HEK293 (cell line): ENCODE data around the gene AFF3.

Experiments used
- CTCF ChIA-PET: fragments of 350-600 bp; formaldehyde crosslinking; extraction: SDS; loops from one replicate; lab custom pipeline; 2021; ENCODE audit warnings: antibody characterized with exemption; lab: Yijun Ruan, JAX
- POLR2A ChIA-PET: fragments of 300-600 bp; formaldehyde crosslinking; extraction: SDS; loops from one replicate; lab custom pipeline; 2020; ENCODE audit warnings: antibody characterized with exemption, inconsistent platforms; lab: Yijun Ruan, JAX
- H3K27ac ChIP-seq: fragments of 200-500 bp; sonication (Bioruptor generic); 2 replicates; pipeline ENCODE4 v1.5.1; 2014; ENCODE audit warnings: low read depth, low read length, control low read depth, inconsistent platforms; ENCODE audit errors: extremely low read depth
- H3K36me3 ChIP-seq, 2 experiments: fragments of 200-500 bp in 1 of 2; sonication (Bioruptor generic) in 1 of 2; 1 replicate in 1 of 2; 2 replicates in 1 of 2; pipeline ENCODE4 v1.5.1; 2014 to 2017; ENCODE audit warnings: inconsistent platforms in 2 of 2, low read length in 2 of 2; ENCODE audit not compliant: control insufficient read depth in 2 of 2, insufficient read depth in 1 of 2
- H3K4me1 ChIP-seq: fragments of 200-500 bp; sonication (Bioruptor generic); 2 replicates; pipeline ENCODE4 v1.5.1; 2014; ENCODE audit warnings: mild to moderate bottlenecking, low read length, inconsistent platforms; ENCODE audit not compliant: control insufficient read depth, insufficient read depth
- H3K4me3 ChIP-seq: 2 replicates; pipeline ENCODE4 v1.5.1; 2011; ENCODE audit warnings: low read depth, mild to moderate bottlenecking, control low read depth, low read length, moderate library complexity
- H3K9me3 ChIP-seq: fragments of 200-500 bp; sonication (Bioruptor generic); 2 replicates; pipeline ENCODE4 v1.5.1; 2014; ENCODE audit warnings: low read depth, low read length, inconsistent platforms; ENCODE audit not compliant: control insufficient read depth, insufficient read depth
- HOXA7 ChIP-seq: sonication (generic); formaldehyde crosslinking; IDR thresholded peaks from 2 replicates; pipeline ENCODE4 v1.8.1; 2022; ENCODE audit warnings: missing genetic modification reagents, borderline replicate concordance
- SCRT1 ChIP-seq: fragments of 450-650 bp; formaldehyde crosslinking; IDR thresholded peaks from 2 replicates; pipeline ENCODE4 v1.5.1; 2016; ENCODE audit warnings: missing biosample characterization, missing genetic modification characterization, borderline replicate concordance
- SP3 ChIP-seq: fragments of 450-650 bp; formaldehyde crosslinking; IDR thresholded peaks from 2 replicates; pipeline ENCODE4 v1.5.1; 2016; ENCODE audit warnings: missing biosample characterization, missing genetic modification characterization
- ZNF174 ChIP-seq: fragments of 450-650 bp; formaldehyde crosslinking; IDR thresholded peaks from 2 replicates; pipeline ENCODE4 v1.5.0; 2017; ENCODE audit warnings: missing biosample characterization, mild to moderate bottlenecking, missing genetic modification characterization
- ZNF394 ChIP-seq: fragments of 450-650 bp; formaldehyde crosslinking; IDR thresholded peaks from 2 replicates; pipeline ENCODE4 v1.5.1; 2016; ENCODE audit warnings: missing biosample characterization, missing genetic modification characterization, mild to moderate bottlenecking, moderate library complexity, borderline replicate concordance
- ZNF558 ChIP-seq: fragments of 450-650 bp; formaldehyde crosslinking; IDR thresholded peaks from 2 replicates; pipeline ENCODE4 v1.5.1; 2016; ENCODE audit warnings: missing biosample characterization, missing genetic modification characterization
- ZNF660 ChIP-seq: fragments of 450-650 bp; IDR thresholded peaks from 2 replicates; pipeline ENCODE4 v1.5.1; 2018; ENCODE audit warnings: missing biosample characterization, mild to moderate bottlenecking, missing genetic modification characterization
- TF ChIP-seq, protein P1 (sequence below): fragments of 450-650 bp; formaldehyde crosslinking; IDR thresholded peaks from 2 replicates; pipeline ENCODE4 v1.5.1; 2016; ENCODE audit warnings: missing biosample characterization, missing genetic modification characterization, borderline replicate concordance
- TF ChIP-seq, protein P2 (sequence below): fragments of 450-650 bp; formaldehyde crosslinking; IDR thresholded peaks from 2 replicates; pipeline ENCODE4 v1.5.1; 2016; ENCODE audit warnings: missing biosample characterization, missing genetic modification characterization
- TF ChIP-seq, protein P3 (sequence below): fragments of 450-650 bp; formaldehyde crosslinking; IDR thresholded peaks from 2 replicates; pipeline ENCODE4 v1.5.1; 2016; ENCODE audit warnings: missing biosample characterization, missing genetic modification characterization
- TF ChIP-seq, protein P4 (sequence below): fragments of 450-650 bp; formaldehyde crosslinking; IDR thresholded peaks from 2 replicates; pipeline ENCODE4 v1.5.1; 2016; ENCODE audit warnings: missing biosample characterization, missing genetic modification characterization, low read depth
- TF ChIP-seq, protein P5 (sequence below): fragments of 450-650 bp; formaldehyde crosslinking; IDR thresholded peaks from 2 replicates; pipeline ENCODE4 v1.5.1; 2017; ENCODE audit warnings: missing biosample characterization, missing genetic modification characterization

The AFF3 gene

DNA sequence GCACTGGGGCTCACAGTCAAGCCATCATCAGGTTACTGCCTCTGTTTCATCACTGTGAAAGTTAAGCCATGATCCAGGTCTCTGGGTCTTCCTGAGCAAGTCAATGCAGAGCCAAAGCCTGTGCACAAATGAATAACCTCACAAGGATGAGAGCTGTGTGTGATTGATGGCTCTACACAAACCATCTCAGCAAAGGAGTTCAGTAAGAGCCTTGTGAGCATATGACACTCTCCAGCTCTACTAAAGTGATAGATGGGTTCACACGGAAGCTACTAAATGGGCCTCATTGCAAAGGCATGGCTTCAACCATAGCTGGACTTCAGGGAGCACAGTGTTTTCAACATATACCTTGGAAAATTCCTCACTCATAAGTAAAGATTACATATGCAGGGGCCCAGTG, 101.5 kb downstream of the AFF3 start:
- no peak for TF ChIP-seq ZNF394 (tag by site-specific recombination)

DNA sequence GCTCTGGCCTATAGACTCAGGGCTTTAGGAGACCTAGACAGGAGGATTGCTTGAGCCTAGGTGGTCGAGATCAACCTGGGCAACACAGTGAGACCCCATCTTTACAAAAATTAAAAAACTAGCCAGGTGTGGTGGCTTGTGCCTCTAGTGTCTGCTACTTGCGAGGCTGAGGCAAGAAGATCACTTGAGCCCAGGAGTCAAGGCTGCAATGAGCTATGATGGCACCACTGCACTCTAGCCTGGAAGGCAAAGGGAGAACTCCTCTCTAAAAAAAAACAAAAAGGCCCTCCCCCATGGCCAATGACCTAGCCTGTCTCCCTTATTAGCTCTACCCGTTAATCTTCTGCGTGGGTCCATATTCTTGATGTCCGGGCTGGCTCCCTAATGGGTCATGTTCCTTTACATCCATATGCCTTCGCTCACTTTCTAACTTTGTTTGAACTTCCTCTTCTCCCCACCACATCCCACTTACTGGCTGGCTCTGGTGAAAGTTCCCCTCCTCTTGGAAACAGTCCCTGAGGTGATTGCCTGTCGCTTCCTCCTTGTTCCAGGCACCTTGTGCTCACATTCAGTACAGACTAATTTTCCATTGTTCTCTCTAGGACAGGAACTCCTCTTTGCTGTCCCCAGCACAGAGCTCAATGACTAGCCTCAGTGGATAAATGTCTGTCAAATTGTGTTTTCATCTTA, 103.0 kb downstream of the AFF3 start:
- H3K9me3 ChIP-seq, result no peaks in the 10 kb centered on the region
- CTCF ChIA-PET, result no interaction called here
- H3K4me1 ChIP-seq, result peaks cover 3% of the 10 kb centered on the region; the same call in 1 of the 2 replicates
- H3K4me3 ChIP-seq, result no peak overlapping the region
- no peak overlapping the region for H3K27ac ChIP-seq
- POLR2A ChIA-PET, result no interaction called here
- H3K36me3 ChIP-seq, result no peaks in the 10 kb centered on the region
- TF ChIP-seq, protein P1, sequence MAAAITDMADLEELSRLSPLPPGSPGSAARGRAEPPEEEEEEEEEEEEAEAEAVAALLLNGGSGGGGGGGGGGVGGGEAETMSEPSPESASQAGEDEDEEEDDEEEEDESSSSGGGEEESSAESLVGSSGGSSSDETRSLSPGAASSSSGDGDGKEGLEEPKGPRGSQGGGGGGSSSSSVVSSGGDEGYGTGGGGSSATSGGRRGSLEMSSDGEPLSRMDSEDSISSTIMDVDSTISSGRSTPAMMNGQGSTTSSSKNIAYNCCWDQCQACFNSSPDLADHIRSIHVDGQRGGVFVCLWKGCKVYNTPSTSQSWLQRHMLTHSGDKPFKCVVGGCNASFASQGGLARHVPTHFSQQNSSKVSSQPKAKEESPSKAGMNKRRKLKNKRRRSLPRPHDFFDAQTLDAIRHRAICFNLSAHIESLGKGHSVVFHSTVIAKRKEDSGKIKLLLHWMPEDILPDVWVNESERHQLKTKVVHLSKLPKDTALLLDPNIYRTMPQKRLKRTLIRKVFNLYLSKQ, result no peak
- TF ChIP-seq ZNF174 (no peak), HOXA7 (CRISPR knock-in tag) (no peak), SCRT1 (no peak), ZNF660 (no peak)
- TF ChIP-seq, protein P2, sequence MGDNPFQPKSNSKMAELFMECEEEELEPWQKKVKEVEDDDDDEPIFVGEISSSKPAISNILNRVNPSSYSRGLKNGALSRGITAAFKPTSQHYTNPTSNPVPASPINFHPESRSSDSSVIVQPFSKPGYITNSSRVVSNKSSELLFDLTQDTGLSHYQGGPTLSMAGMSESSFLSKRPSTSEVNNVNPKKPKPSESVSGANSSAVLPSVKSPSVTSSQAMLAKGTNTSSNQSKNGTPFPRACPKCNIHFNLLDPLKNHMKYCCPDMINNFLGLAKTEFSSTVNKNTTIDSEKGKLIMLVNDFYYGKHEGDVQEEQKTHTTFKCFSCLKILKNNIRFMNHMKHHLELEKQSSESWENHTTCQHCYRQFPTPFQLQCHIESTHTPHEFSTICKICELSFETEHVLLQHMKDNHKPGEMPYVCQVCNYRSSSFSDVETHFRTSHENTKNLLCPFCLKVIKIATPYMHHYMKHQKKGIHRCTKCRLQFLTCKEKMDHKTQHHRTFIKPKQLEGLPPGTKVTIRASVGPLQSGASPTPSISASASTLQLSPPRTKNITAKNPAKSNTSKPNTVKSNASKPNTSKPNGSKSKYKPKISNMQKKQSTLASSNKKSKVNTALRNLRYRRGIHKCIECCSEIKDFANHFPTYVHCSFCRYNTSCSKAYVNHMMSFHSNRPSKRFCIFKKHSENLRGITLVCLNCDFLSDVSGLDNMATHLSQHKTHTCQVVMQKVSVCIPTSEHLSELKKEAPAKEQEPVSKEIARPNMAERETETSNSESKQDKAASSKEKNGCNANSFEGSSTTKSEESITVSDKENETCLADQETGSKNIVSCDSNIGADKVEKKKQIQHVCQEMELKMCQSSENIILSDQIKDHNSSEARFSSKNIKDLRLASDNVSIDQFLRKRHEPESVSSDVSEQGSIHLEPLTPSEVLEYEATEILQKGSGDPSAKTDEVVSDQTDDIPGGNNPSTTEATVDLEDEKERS, result no peak
- TF ChIP-seq, protein P3, sequence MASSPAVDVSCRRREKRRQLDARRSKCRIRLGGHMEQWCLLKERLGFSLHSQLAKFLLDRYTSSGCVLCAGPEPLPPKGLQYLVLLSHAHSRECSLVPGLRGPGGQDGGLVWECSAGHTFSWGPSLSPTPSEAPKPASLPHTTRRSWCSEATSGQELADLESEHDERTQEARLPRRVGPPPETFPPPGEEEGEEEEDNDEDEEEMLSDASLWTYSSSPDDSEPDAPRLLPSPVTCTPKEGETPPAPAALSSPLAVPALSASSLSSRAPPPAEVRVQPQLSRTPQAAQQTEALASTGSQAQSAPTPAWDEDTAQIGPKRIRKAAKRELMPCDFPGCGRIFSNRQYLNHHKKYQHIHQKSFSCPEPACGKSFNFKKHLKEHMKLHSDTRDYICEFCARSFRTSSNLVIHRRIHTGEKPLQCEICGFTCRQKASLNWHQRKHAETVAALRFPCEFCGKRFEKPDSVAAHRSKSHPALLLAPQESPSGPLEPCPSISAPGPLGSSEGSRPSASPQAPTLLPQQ (tag by site-specific recombination), result no peak
- TF ChIP-seq, protein P4, sequence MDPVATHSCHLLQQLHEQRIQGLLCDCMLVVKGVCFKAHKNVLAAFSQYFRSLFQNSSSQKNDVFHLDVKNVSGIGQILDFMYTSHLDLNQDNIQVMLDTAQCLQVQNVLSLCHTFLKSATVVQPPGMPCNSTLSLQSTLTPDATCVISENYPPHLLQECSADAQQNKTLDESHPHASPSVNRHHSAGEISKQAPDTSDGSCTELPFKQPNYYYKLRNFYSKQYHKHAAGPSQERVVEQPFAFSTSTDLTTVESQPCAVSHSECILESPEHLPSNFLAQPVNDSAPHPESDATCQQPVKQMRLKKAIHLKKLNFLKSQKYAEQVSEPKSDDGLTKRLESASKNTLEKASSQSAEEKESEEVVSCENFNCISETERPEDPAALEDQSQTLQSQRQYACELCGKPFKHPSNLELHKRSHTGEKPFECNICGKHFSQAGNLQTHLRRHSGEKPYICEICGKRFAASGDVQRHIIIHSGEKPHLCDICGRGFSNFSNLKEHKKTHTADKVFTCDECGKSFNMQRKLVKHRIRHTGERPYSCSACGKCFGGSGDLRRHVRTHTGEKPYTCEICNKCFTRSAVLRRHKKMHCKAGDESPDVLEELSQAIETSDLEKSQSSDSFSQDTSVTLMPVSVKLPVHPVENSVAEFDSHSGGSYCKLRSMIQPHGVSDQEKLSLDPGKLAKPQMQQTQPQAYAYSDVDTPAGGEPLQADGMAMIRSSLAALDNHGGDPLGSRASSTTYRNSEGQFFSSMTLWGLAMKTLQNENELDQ (tag by site-specific recombination), result no peak

More for the DNA sequence above, 101.5 kb downstream of the AFF3 start:
- Histone ChIP-seq H3K36me3 (no peaks in the 10 kb centered on the region), H3K4me3 (no peak overlapping the region), H3K4me1 (peaks cover 3% of the 10 kb centered on the region; the same call in 1 of the 2 replicates), H3K9me3 (no peaks in the 10 kb centered on the region), H3K27ac (no peak overlapping the region)
- ChIA-PET CTCF (no interaction called here), POLR2A (no interaction called here)

DNA sequence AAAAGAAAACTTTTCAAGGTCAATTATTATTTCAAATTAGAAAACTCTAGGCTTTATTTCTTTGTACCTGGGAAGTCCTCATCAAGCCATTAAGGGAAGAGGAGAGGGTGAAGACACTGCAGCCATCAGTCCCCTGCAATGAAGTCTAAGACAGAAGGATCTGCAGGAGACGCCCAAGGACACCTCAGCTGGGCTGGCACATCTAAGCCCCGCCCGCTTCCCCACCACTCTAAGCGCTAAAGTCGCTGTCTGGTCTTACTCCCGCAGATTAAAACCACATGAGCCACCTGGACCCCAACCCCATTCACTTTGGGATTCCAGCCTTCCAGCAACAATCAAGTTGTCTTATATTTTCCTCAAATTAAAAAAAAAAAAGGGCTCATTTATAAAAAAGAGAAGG, 104.4 kb downstream of the AFF3 start:
- no peak for TF ChIP-seq ZNF558 (tag by site-specific recombination)
- 0 out of 2 replicates have a peak, but pooled peaks have one; percentile 19 for TF ChIP-seq SP3 (tag by site-specific recombination)
- TF ChIP-seq, protein P5, sequence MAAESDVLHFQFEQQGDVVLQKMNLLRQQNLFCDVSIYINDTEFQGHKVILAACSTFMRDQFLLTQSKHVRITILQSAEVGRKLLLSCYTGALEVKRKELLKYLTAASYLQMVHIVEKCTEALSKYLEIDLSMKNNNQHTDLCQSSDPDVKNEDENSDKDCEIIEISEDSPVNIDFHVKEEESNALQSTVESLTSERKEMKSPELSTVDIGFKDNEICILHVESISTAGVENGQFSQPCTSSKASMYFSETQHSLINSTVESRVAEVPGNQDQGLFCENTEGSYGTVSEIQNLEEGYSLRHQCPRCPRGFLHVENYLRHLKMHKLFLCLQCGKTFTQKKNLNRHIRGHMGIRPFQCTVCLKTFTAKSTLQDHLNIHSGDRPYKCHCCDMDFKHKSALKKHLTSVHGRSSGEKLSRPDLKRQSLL (tag by site-specific recombination), result no peak
- H3K27ac ChIP-seq, result no peak overlapping the region
- POLR2A ChIA-PET, result no interaction called here
- H3K4me1 ChIP-seq, result peaks cover 3% of the 10 kb centered on the region; the same call in 1 of the 2 replicates
- CTCF ChIA-PET, result interaction anchor here (0.6 kb wide), 1 partner anchor 19 kb away, joined by 5 read pairs; no protein-coding TSS in a partner anchor
- H3K36me3 ChIP-seq, result no peaks in the 10 kb centered on the region
- H3K4me3 ChIP-seq, result no peak overlapping the region
- H3K9me3 ChIP-seq, result no peaks in the 10 kb centered on the region
